ENCODE measurements around the gene MICALL1.
A peak's percentile ranks its signal among the peaks of the same experiment; 100 is the strongest.
"Not testable (repeated sequence)": the region's sequence is repeated elsewhere in the genome, so short reads cannot be mapped to it uniquely, and the experiment has no call there.

MICALL1 gene

DNA sequence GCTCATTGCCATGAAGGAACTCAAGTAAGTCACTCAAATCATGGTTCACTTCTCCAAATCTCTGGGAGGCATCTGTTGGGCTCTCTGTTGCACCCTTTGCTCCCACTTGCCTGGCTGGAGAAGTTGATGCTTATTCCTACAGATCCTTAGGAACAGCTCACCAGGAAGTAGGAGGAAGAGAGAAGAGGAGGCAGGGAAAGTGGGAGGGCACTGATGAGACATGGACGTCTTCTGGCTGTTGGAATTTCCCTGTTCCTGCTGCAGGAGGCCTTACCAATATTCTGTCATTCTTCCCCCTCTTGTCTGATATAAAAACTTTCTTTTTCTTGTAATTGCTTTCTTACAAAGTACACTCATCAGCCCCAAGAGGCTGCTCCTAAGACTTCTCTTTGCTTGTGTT, 61.0 kb downstream of the MICALL1 start:
- DNase-seq = no peak

DNA sequence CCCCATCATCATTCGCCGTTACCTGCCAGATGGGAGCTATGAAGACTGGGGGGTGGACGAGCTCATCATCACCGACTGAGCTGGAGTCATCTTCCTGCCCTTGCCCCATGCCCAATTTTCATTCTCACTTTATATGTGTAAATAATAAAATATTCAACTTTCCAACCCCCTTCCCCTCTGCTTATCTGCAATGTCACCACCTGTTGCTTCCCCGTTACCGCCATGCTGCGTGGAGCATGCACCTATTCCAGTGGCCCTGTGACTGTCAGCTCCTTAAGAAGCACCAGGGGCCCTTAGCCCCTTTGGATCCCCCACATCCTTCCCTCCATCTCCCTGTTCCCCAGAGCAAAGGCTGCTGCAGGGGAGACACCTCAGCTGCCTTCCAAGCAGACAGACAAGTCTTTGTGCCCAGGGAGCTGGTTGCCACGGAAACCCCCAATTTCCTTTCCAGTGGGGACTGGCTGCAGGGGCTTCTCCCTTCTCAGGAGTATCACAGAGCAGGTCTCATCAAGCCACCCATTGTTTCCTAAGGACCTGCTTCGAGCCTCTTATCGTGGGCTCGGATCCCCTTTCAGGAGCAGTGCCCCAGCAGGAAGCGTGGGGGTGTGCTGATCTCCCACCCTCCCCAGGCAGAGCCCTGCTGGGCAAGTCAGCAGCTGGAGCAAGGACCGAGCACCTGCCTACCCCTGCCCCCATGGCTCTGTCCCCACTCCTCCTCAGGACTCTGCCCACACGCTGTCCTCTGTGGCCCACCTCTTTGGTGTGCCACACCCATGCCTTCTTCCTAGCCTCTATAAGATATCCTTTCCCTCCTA, 61.7 kb downstream of the MICALL1 start:
- peak; percentile 10 for DNase-seq

DNA sequence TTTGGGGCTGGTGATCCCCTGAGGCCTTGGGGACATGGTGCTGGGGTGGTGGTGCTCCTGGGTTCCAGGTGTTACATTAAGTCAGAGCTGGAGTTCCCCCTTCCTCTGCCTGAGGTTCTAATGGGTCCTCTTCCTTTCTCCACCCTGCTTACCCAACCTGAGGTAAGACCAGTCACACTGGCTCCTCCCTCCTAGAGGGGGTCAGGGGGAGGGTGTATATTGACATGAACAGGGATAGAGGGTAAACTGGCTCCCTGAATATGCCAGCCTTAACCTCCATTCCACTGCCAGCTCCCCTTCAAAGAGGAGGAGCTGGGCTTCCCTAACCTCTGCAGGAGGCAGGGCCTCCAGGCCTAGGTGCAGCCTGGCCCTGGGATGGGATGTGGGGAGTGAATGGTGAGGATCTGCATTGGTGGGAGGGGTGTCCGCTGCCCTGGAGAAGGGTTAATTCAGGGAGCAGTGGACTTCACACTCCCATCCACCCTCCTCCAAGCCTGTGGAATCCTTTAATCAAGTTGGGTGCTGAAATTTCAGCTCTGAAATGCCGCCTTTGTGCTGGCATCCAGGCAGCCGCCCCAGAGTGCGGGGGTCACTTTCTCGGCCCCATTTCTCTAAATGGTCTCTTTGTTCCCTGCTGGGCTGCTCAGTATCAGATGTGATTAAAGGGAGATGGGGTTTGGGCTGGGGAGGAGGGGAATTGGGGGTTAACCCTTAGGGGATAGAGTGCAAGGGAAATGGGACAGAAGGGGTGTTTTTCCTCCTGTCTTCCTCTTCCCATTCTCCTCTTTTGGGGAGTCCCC, 62.6 kb downstream of the MICALL1 start:
- DNase-seq = no peak

DNA sequence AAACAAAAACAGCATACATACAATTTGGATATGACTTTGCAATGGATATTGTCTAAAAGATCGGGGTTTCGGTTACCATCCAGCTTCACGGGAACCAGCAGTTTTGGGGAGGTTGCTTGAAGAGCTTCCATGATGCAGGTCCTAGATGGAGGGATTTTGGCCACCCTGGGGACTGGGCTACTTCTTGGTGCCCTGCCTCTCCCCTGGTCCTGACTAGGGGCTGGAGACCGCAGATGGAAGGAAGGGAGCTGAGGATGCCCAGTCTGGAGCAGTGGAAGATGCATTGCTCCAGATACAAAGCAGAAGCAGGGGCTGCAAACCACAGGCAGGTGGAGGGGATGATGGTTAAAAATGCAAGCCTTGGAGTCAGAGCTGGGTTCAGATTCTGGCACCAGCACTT, 64.8 kb downstream of the MICALL1 start:
- DNase-seq = no peak

DNA sequence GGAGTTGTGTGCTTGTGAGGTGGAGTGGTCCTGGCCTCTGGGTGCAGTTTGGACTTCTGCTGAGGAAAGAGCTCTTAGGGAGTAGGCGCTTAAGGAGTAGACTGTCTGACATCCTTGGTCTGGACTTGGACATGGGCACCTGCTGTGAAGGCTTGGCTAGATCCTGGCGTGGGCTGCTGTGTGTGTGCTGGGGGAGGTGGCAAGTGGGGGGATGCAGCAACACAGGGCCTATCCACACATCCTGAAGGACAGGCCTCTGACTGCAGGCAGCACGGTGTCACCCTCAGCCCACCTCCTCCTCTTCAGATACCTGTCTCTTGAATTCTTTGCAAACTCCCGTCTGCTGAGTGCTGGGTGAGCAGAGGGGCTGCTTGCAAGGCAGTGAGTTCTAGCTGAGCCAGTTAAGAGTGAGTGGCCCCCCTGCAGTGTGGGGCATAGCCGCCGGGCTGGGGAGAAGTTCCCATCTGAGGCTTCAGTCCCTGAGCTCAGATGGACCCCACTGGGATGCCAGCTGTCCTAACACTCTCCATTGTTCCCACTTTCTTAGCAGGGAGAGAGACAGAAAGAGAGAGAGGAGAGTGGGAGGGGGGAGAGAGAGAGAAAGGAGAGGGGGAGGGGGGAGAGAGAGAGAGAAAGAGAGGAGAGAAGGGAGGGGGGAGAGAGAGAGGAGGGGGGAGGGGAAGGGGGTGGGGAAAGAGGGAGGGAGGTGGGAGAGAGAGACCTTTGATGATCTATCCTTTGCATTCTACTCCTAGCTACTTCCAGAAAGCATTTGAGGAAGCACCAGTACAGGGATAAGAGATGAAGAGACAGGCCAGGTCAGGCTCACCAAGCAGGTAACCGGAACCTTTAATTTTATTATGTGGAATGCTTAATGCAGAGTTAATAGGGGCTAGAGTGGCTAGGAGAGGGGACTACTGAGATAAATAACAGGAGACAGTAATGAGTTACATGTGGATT, 65.7 kb downstream of the MICALL1 start:
- no peak for DNase-seq

DNA sequence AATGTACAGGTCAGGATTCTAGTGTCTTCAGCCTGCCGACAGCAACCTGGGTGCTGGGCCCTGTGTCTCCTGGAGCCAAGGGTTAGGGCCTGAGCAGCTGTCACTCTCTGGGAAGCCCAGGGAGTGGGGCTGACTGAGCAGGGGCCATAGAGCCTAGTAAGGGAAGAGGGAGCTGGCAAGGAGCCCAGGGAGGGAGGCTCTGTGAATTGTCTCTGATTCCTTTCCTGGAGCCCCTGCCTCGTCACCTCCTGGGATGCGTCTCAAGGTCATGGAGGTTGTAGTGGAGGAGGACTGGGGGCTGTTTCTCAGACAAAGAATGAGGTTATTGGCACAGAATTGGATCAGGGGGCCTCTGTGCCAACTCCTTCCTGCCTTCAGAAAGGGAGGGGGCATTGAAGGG, 66.4 kb downstream of the MICALL1 start:
- no peak for DNase-seq

DNA sequence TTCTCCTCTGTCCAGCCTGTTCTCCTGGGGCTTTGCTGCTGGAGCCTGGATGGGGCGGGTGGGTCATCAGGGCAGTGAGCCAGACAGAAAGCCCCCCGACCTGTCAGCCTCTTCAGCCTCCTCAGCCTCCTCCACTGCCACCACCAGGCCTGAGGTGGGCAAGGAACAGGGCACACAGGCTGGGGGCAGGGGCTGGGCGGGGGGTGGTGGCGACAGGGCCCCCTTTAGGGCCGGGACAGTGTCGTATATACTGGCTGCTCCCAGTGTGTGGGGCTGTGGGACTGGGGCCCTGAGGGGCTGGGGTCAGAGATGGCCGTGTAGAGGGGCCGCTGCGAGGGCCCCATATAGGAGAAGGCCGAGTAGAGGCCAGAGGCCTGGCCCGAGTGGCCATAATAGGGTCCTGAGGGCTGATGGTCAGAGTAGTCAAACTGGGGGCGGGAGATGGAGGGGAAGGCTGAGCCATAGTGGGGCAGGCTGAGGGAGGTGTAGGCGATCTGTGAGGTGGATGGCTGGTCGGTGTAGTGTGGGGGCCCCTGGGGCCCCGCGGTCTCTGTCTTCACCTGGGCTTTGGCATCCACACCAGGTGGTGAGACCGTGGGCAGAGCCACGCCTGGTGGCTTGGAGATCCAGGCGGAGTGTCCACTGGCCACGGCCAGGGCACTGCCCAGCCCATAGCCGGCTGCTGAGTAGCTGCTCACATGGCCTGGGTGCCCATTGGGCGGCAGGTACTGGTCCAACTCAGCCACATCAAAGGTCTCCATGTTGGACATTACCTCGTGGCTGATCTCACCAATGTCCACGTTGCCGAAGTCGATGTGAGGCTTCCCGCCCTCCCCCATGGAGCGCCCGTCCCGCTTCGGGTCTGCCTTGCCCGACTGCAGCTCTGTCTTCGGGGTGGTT, 67.4 kb downstream of the MICALL1 start:
- DNase-seq = no peak

DNA sequence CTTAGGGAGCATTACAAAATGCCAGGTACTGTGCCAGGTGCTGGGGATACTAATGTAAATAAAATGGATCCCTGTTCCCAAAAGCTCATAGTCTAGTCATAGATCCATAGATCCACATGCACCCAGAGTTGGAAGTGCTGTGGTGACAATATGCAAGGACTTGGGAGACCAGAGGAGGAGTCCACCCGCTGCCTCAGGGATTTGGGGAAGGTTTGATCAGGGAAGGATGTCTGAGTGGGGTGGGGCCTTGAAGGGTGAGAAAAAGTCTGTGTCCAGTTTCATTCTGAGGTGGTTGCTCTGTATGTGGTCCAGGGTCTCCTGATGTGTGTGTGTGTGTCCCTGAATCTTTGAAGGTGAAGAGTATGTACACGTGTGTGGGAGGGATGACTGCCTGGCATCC, 69.1 kb downstream of the MICALL1 start:
- no peak for DNase-seq

DNA sequence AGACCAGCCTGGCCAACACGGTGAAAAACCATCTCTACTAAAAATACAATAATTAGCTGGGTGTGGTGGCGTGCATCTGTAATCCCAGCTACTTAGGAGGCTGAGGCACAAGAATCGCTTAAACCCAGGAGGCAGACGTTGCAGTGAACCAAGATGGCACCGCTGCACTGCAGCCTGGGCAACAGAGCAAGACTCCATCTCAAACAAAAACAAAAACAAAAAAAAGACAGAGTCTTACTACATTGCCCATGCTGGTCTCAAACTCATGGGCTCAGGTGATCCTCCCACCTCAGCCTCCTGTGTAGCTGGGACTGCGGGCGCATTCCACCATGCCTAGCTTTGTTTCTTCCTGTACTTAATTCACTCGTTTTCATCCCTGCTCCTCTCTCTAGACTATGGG, 69.9 kb downstream of the MICALL1 start:
- not testable (repeated sequence) for DNase-seq

DNA sequence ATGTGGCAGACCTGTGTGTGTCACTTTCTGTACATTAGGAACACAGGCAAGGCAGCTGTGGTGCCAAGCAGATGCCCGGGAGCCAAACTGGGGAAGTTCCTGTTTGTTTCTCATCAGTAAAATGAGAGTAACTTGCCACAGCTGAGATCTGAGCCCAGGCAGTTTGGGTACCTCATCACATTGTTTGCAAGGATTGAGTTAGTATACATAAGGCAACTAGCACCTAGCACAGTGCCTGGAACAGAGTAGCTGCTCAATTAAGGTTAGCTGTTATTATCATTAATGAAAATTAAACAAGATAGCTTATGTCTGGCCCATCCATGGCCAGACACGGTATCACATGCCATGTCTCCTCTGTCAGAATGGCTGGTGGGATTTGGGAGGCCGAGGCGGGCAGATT, 70.5 kb downstream of the MICALL1 start:
- no peak for DNase-seq

DNA sequence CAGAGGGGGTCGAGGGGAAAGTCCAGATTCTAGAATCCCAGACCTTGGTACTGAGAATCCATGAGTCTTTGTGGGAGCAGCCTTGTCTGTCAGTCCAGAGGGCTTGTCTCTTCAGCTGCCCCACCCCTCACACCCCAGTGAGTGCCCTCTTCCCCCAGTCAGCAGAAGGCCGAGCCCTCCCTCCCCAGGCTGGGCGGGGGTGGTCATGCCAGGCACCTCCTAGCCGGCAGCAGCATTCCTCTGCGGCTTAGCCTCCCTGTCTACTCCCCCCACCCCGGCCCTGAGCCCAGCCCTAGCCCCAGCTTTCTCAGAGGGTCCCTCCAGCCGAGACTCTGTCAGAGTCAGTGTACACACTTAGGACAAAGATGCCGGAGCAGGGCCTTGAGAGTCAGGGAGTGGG, 73.7 kb downstream of the MICALL1 start:
- DNase-seq = no peak

DNA sequence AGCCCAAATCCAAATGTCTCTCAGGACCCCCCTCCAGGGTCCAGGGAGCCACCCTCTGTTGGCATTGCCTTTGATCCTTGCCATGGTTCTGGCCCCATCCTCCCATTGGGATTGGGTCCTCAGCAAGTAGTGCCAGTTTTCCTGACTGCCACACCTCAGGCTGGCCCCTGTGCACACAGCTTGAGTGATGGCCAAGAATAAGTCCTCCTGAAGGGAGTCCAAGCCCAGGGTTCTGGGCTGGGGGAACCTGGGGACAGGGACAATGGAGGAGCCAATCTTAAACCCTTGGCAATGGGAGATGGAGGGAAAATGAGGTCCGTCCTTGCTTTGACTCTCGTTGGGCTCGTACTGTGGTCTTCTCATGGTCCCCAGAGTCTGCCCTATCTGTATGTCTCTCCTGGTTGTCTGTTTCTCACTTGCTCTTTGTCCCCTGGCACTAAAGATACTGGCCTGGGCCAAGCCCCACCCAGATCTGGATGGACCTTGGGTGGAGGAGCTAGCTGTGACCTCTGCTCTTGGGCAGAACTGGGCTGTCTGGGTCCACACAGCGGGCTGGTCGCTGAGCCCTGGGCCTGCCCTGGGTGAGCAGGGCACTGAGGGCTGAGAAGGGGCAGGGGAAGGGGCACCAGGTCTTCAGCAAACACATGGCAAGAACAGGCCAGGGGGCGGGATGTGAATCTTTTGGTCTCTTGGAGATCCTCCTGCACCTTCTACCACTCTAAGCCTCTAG, 75.3 kb downstream of the MICALL1 start:
- no peak for DNase-seq

DNA sequence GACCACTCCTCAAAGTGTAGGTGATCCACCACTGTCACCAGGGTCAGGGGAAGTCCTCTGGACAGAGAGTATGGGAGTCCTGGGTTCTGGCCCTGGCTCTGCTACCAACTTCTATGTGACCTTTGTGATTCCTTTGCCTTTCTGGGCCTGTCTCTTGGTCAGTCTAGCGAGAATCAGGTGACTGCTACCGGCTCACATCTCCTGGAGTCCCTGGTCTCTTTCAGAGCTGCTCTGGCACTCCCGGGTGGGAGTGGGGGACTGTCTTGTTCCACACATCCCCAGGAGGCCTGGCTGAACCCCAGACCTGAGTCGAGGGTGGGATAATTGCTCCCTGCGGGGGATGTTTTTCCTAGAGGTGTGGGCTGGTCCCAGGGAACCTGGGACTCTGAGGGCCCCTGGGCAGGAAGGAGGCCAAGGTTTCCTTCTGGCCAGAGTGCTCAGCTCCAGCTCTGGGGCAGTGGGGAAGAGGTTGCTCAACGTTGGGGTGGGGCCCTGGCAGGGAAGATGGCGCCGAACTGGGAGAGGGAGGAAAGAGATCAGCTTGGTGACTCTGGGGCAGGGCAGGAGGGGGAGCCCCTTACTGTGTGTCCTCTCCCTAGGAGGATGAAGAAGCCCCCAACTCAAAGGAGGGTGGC, 76.2 kb downstream of the MICALL1 start:
- DNase-seq = no peak

DNA sequence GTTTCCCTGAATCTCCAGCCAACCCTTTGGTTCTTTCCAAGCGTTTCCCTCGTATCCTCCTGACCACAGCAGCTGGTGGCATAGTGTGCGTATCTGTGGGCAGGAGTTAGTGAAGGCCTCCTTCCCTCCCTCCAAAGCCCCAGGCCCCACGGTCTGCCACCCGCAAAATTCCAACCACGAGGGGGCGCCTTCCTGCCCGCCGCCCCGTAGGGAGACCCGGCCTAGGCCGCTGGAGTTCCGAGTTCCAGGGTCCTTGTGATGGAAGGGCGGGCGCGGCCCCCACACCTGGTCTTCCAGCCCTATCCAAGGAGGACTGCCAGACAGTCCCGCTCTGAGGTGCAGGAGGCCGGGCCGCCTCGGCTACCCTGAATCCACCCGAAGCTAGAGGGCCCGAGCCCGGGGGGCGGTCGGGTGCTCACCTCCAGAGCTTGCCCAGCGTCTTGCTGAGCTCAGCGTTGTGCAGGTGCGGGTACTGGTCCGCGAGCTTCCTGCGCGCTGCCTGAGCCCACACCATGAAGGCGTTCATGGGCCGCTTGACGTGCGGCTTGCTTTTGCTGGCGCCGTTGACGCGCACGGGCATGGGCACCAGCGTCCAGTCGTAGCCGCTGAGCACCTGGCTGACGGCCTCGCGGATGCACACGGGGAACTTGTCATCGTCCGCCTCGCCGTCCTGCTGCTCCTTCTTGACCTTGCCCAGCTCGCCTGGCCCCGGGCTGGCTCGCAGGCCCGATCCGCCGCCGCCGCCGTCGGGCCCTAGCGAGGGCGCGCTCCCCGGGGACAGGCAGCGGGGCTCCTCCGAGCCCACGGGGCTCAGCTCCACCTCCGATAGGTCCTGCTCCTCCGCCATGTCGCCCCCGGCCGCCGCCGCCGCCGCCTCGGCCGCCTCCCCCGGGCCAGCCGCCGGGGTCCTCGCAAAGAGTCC, 77.1 kb downstream of the MICALL1 start:
- no peak for DNase-seq

DNA sequence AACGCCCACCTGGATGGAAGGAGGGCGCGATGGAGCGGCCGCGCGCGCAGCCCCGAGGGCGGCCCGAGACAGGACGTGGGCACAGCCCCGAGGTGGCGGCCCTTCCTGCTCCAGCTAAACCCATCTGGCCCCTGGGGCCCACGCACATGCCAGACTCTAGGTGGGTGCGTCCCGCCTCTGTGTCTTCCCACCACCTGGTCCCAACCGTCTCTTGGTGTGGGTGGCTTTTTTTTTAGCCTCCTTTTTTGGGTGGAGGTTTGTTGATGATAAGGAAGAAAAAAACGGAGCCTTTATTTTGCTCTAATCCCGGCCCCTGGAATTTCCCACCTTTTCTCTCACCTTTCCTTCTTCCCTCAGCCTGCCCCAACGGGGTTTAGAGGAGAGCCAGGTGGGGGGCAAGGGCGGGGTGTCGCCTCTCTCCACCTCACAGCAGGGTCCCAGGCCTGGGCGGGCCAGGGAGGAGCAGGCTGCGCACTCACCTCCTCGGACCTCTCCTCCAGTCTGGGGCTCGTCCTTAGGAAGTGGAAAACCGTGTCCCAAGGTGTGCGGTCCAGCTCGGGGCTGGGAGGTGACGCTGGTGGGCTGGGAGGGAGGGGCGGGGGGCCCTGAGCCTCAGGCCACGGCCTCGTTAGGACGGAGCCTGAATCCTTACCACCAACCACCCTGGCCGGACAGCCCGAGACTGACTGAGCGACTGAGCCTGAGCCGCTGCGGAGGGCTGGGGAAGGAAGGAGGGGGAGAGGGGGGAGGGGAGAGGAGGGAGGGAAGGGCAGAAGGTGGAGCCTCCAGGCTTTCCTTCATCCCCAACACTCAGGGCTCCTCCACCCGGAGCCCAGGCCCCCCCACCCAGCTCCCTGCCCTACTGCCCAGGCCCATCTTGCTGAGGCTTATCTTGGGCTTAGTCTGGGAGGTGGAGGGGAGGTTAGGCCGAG, 78.0 kb downstream of the MICALL1 start, which contains the start of gene SOX10:
Gene SOX10, minus strand, starts transcription at position 696 of the 932 bp plus-strand sequence. CDS start 771 bp downstream, outside the sequence.
- DNase-seq = no peak

DNA sequence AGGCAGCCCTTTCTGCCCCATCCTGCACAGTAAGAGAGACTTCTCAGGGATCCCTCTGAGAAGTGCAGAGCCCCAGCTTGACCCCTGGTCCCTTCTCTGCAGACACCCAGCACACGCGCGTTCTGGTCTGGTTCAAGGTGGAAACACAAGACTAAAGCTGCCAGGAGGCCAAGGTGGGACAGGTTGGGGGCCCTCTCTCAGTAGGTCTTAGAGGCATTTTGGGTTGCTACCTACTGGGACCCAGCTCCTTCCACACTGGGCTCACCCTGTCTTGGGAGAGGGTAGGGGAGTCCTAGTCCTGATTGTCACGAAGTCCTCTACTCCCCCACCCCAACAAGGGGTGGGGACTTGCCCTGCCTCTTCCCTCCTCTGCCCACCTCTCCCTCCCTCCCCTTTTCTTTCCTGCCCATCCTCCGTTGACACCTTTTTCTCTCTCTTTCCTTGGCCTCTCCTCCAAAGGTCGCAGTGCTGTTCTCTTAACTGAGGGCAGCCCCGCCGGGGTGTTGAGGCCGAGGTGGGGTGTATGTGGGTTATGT, 79.0 kb downstream of the MICALL1 start:
- no peak for DNase-seq

DNA sequence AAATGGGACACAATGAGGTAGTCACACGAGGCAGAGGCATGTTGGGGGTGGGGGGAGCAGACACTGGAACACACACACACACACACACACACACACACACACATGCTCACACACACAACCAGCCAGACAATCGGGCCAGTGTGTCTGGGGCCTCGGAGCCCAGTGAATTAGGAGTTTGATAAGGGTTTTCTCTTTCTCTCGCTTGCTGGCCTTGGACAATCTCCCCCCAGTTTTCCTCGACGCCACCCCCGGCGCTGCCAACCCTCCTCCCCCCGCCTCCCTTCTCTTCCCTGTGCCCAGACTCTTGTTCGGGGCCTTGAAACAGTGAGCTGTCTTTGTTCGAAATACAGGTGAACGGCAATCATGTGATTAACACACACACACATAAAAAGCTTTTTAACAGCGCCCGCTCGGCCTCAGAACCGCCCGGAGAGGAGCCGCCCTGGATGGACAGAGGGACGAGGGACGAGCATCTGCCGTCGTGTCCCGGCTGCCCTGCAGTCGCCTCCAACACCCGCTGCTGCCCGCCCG, 79.7 kb downstream of the MICALL1 start:
- DNase-seq = no peak

DNA sequence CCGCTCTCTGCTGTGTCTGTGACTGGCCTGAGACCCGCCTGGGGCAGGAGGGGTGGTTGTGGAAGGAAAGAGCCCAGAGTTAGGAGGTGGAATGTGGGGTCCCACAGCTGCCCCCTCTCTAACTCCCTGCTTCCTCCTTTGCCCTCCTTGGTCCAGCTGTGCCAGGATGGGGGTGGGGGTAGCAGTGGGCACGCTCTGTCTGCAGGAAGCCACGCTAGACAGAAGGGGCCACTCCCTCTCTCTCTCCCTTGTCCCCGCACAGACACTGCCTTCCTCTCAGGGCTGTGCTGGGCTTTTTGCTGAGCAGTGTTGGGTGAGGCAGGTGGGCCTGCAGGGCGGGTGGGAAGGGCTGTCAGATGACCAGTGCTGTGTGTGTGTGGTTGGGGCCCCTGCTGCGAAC, 80.3 kb downstream of the MICALL1 start:
- DNase-seq = no peak

Data from NCI-H1436 (cell line).